Stimulated activated CD8-positive, alpha-beta memory T cell treated with anti-CD3 and anti-CD28 coated beads, Interleukin-4, amount 100 ng/mL, for 4 hours (primary cell): ENCODE results near the gene DUSP9.

Experiments used
- DNase-seq, 2 donors: peaks; one replicate each; pipeline ENCODE4 v3.0.0-alpha.2; 2020; ENCODE audit warnings: low read depth in 2 of 2, low spot score in 1 of 2

DUSP9 gene

GRCh38 chrX:153635788-153636668 is 11.0 kb upstream of the DUSP9 start:
- no peak for DNase-seq

GRCh38 chrX:153636716-153637115 is 10.3 kb upstream of the DUSP9 start:
- DNase-seq, result no peak

- no peak for DNase-seq
These were observed 9.6 kb upstream of the DUSP9 start for GRCh38 chrX:153637121-153638040.

GRCh38 chrX:153638041-153638371 is 9.0 kb upstream of the DUSP9 start:
- no peak for DNase-seq

- DNase-seq, result no peak
These were observed 8.4 kb upstream of the DUSP9 start for GRCh38 chrX:153638436-153639176.

- DNase-seq, result no peak
These were observed 7.6 kb upstream of the DUSP9 start for GRCh38 chrX:153639177-153640044.

GRCh38 chrX:153640045-153640686 is 6.8 kb upstream of the DUSP9 start:
- DNase-seq, result no peak

- no peak for DNase-seq
These were observed 6.0 kb upstream of the DUSP9 start for GRCh38 chrX:153640736-153641575.

- DNase-seq, result no peak
These were observed 5.4 kb upstream of the DUSP9 start for GRCh38 chrX:153641627-153642026.

GRCh38 chrX:153642051-153642654 is 4.8 kb upstream of the DUSP9 start:
- no peak for DNase-seq

- DNase-seq, result no peak
These were observed 4.2 kb upstream of the DUSP9 start for GRCh38 chrX:153642655-153643430.

- DNase-seq, result no peak
These were observed 3.3 kb upstream of the DUSP9 start for GRCh38 chrX:153643431-153644351.

- no peak for DNase-seq
These were observed 2.5 kb upstream of the DUSP9 start for GRCh38 chrX:153644356-153645125.

GRCh38 chrX:153645151-153645550 is 1.9 kb upstream of the DUSP9 start:
- no peak for DNase-seq

- DNase-seq, result no peak
These were observed 998 bp upstream of the DUSP9 start for GRCh38 chrX:153645921-153646488.
